ENCODE results near the gene VEGFD. TPM values are rescaled to one million over a fixed set of nuclear protein-coding genes. Genes with fewer than 3 reads are reported as not detected.

The VEGFD gene
- total and polyA plus RNA-seq, 2 donors (not counting 3 experiments of a cell fraction or from before 2014, with no cell fraction given) = 0.40 to 0.64 TPM

DNA sequence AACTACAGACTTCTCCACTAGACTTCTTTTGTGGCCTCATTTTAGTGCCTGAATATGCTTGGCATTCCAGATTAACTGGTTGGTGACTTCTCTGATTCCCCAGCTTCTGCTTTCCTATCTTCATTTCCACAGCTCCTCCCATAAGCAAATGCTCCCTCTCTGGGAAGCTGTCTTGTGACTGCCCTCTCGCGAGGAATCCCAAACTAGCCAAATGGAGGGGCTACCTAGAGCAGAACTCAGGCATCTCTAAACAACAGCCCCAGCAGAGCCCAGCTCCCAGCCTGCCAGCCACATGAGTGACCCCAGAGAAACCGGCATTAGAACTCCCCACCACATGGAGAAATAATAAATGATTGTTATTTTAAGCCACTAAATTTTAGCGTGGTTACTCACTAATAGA lies 7.6 kb upstream of the VEGFD start:
- Histone ChIP-seq H3K27ac (ENCODE audit: insufficient read depth, low read depth, low read length) (no peak overlapping the region), H3K4me3 (replicated peaks in 1 of 3; ENCODE audit: insufficient read depth in 1 of 3, low read depth in 1 of 3, low read length in 3 of 3) (no peak overlapping the region), H3K79me2 (ENCODE audit: control insufficient read depth, insufficient read depth, low read length) (no peaks in the 10 kb centered on the region), H2AFZ (ENCODE audit: low read depth, low read length) (no peak overlapping the region), H3K4me2 (ENCODE audit: insufficient read depth, low read length) (no peak overlapping the region), H4K20me1 (replicated peaks; ENCODE audit: control insufficient read depth, extremely low read depth, insufficient read depth, low read length) (no peaks in the 10 kb centered on the region), H3K9me3 (replicated peaks; ENCODE audit: control insufficient read depth, insufficient read depth, low read length) (no peaks in the 10 kb centered on the region), H3K27me3 (ENCODE audit: control insufficient read depth in 2 of 2, insufficient read depth in 2 of 2, low read length in 2 of 2) (no peaks in the 10 kb centered on the region), H3K4me1 (ENCODE audit: control insufficient read depth, extremely low read depth, insufficient read depth, low read length) (no peaks in the 10 kb centered on the region), H3K9ac (replicated peaks; ENCODE audit: extremely low read depth, insufficient read depth, low read length) (no peak overlapping the region), H3K36me3 (ENCODE audit: control insufficient read depth in 2 of 2, extremely low read depth in 1 of 2, insufficient read depth in 2 of 2, low read length in 2 of 2) (peaks cover 2 to 9% of the 10 kb centered on the region in 2 experiments), H3K9me1 (replicated peaks; ENCODE audit: control insufficient read depth, extremely low read depth, insufficient read depth, low read length) (no peaks in the 10 kb centered on the region)
- DNase-seq (ENCODE audit: low read depth, low spot score) (no peak), FAIRE-seq (no peak)
- ChIA-PET CTCF (no interaction called here), POLR2A (no interaction called here)
- intact Hi-C loops (cut with micrococcal nuclease) = no loop called here
- TF ChIP-seq POLR2AphosphoS5 (IDR thresholded peaks at IDR 0.05; ENCODE audit: insufficient read depth, low read depth, low read length) = no peak
- no peak for TF ChIP-seq POLR2A (IDR thresholded peaks at IDR 0.05; ENCODE audit: low read depth, low read length)
- TF ChIP-seq JUN (IDR thresholded peaks at IDR 0.05; ENCODE audit: borderline replicate concordance, insufficient read depth, insufficient read length, low read depth) = no peak
- no peak for TF ChIP-seq MAX (IDR thresholded peaks at IDR 0.05; ENCODE audit: insufficient read depth, insufficient read length)
- no peak for TF ChIP-seq GATA2 (IDR thresholded peaks at IDR 0.05; ENCODE audit: insufficient read depth, insufficient read length, low read depth, low read length)
- TF ChIP-seq FOS (IDR thresholded peaks at IDR 0.05; ENCODE audit: borderline replicate concordance, insufficient read depth, low read length) = no peak
- TF ChIP-seq EZH2 (IDR thresholded peaks at IDR 0.05; ENCODE audit: borderline replicate concordance, low read depth, low read length, severe bottlenecking) = no peak
- dilution Hi-C loops (cut with MboI; ENCODE audit: extremely low pct_ligation_motif_present, low sequenced_read_pairs) = no loop called here
- no TSS peak for BruUV-seq (replicated peaks)

GRCh38 chrX:15382813-15383212 lies 1.4 kb downstream of the VEGFD start:
- no peaks in the 10 kb centered on the region for H3K9me1 ChIP-seq (replicated peaks; ENCODE audit: control insufficient read depth, extremely low read depth, insufficient read depth, low read length)
- H3K9ac ChIP-seq (replicated peaks; ENCODE audit: extremely low read depth, insufficient read depth, low read length) = no peak overlapping the region
- no peaks in the 10 kb centered on the region for H3K9me3 ChIP-seq (replicated peaks; ENCODE audit: control insufficient read depth, insufficient read depth, low read length)
- intact Hi-C loops (cut with micrococcal nuclease) = no loop called here
- no peak overlapping the region for H2AFZ ChIP-seq (ENCODE audit: low read depth, low read length)
- no peaks in the 10 kb centered on the region for H3K36me3 ChIP-seq (ENCODE audit: control insufficient read depth in 2 of 2, extremely low read depth in 1 of 2, insufficient read depth in 2 of 2, low read length in 2 of 2)
- FAIRE-seq = no peak
- H3K4me3 ChIP-seq (replicated peaks in 1 of 3; ENCODE audit: insufficient read depth in 1 of 3, low read depth in 1 of 3, low read length in 3 of 3) = no peak overlapping the region
- no TSS peak for BruUV-seq (replicated peaks)
- H3K27me3 ChIP-seq (ENCODE audit: control insufficient read depth in 2 of 2, insufficient read depth in 2 of 2, low read length in 2 of 2) = no peaks in the 10 kb centered on the region
- H3K27ac ChIP-seq (ENCODE audit: insufficient read depth, low read depth, low read length) = no peak overlapping the region
- no peak for DNase-seq (ENCODE audit: low read depth, low spot score)
- TF ChIP-seq FOS (IDR thresholded peaks at IDR 0.05; ENCODE audit: borderline replicate concordance, insufficient read depth, low read length) = no peak
- no peaks in the 10 kb centered on the region for H4K20me1 ChIP-seq (replicated peaks; ENCODE audit: control insufficient read depth, extremely low read depth, insufficient read depth, low read length)
- H3K4me2 ChIP-seq (ENCODE audit: insufficient read depth, low read length) = no peak overlapping the region
- no peaks in the 10 kb centered on the region for H3K79me2 ChIP-seq (ENCODE audit: control insufficient read depth, insufficient read depth, low read length)
- dilution Hi-C loops (cut with MboI; ENCODE audit: extremely low pct_ligation_motif_present, low sequenced_read_pairs) = no loop called here
- ChIA-PET POLR2A (no interaction called here), CTCF (no interaction called here)
- H3K4me1 ChIP-seq (ENCODE audit: control insufficient read depth, extremely low read depth, insufficient read depth, low read length) = peaks cover 4% of the 10 kb centered on the region
